ENCODE results near the gene GSE1.

GSE1 gene

DNA sequence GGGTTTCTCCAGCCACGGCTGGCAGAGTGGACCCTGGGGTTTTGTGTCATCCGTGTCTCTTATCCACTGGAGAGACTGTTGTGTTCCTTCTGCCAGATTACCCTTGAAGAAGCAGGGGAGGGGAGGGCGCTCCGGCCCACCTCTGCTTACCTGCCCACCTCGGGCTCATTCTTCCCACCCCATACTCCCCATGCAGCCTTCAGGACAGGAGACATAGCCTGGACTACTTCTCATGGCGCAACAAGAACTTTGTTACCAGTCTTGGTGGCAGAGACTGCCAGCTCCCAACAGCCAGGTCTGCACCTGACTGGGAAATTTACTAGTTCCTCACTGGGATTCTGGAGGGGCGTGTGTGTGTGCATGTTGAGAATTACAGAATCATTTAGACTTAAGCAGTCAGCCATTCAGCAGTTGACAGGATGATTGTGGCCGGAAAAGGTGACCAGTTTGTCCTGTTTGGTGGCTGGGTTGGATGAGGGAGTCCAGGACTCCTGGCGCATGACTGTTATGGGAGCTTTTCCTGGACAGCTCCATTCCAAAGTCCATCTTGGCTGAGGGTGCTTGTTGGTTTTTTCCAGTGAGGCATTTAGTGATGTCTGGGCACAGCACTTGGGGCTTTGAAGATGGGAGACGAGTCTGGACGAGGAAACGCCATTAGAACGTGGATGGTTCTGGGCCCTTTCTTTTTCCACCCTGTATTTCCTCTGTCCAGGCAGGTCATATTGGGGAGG, 8.7 kb downstream of the GSE1 start:
- no peak for DNase-seq

DNA sequence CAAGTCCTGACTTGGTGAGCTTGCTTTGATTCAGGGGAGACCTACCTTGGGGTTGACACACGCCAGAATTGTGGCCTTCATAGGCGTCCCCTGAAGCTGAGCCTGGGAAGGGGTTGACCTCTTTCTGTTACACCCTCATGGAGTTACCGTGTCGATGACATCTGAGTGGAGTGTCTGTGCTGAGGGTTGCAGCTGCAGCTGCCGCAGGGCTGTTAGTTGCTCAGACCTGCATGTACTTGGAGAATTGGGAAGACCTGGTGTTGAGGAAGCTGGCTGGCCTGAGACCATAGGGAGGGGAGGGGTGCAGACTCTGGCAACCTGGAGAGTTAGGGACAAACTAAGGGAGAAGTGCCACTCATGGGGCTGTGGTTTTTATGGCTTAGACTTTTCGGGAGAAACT, 9.6 kb downstream of the GSE1 start:
- DNase-seq: no peak

DNA sequence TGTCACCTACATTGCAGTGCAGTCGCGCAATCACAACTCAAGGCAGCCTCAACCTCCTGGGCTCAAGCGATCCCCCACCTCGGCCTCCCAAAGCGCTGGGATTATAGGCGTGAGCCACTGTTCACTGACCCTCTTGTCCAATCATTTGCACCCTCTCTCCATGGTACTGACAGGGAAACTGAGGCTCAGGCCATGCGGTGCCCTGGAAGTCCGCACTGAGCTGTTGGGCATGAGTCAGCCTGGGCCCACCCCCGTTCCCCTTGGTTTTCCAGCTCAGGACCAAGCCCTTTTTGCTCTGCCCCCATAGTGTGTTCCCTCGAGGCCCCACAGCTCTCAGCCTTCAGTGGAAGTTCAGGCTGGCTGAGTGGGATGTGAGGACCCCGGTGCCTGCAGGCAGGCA, 10.1 kb downstream of the GSE1 start:
- no peak for DNase-seq

DNA sequence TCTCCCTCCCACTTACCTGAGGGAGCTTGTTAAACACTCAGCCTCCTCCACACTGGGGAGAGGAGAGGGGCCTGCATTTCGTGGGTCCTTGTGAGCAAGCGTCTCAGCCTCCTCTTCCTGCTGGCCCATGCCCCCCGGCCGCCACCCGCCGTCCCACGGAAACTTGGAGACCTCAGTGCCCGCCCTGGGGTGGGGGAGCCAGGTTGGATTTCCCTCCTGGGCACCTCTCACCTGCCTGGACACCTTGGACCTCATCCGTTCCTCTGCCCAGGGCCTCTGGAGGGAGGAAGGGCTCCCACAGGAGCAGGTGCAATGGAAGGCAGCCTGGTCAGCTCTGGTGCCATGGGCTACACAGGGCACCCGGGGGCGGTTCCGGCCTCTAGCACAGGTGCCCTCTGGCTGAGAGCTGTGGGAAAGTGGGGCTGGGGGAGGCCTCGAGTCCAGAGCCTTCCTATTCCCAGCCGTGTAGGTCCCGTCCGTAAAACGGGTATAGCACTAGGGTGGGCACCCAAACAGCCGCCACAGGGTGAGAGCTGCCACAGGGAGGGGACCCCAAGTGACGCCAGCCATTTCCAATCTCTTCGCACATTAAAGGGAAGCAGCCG, 11.0 kb downstream of the GSE1 start:
- no peak for DNase-seq

DNA sequence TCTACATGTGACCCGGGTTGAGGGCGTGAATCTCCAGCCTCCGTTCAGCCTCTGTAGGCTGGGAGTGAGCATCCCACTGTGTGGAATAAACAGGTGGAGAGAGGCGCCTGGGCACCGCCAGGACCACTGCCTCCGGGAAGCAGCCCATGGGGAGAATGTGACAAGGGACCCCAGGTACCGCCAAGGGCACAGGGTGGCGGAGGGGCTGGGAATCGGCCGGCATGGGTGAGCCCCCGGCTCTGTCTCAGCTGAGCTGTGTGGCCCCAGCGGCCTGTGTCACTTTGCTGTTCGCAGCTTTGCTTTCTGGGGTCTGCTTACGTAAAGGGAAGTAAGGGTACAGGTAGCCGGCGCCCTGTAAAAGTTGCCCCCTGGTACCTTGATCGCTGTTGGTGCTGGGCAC, 11.5 kb downstream of the GSE1 start:
- no peak for DNase-seq

DNA sequence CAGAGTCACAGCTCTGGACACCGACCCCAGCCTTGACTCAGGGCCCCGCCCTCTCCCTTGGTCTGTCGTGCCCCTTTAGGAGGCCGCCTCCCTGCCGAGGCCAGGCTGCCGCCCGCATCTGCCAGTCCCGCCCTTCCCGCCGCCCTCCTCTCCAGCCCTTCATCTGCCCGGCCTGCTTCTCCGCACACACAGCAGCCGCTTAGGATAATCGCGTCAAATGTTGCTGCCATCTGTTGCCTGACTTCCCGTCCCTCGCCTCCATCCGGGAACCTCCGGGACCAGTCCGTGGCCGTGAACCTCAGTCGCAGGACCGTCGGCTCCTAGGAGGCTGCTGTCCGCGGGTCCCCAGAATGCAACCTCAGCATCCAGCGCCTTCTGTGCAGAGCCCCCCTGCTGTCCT, 11.9 kb downstream of the GSE1 start:
- DNase-seq: no peak

DNA sequence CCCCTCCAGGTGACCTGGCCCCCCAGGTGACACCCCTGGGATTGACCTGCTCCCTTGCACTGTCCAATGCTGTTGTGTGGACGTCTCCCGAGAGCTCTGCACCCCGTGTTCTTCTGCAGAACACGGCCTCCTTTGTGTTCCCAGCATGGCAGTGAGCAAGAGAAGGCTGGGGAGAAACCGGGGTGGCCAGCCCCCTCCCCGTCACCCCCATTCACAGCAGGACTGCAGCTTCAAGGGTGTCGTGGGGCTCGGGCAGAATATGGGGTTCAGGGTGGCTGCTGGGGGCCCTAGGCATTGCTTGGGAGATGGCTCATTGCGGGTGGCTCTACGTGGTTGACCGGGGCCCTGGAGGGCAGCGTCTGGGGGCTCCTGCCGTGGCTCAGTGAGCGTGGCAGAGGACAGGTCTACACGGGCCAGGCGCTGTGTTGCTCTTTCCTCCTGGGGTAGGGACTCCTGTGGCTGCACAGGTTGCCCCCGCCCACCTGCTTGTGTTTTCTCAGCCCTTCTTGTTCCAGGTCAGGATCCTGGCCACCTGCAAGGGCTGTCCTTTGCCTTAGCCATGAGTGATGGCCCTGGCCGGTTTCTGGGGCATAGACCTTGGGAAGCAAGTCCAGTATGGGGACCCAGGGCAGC, 12.5 kb downstream of the GSE1 start:
- no peak for DNase-seq

DNA sequence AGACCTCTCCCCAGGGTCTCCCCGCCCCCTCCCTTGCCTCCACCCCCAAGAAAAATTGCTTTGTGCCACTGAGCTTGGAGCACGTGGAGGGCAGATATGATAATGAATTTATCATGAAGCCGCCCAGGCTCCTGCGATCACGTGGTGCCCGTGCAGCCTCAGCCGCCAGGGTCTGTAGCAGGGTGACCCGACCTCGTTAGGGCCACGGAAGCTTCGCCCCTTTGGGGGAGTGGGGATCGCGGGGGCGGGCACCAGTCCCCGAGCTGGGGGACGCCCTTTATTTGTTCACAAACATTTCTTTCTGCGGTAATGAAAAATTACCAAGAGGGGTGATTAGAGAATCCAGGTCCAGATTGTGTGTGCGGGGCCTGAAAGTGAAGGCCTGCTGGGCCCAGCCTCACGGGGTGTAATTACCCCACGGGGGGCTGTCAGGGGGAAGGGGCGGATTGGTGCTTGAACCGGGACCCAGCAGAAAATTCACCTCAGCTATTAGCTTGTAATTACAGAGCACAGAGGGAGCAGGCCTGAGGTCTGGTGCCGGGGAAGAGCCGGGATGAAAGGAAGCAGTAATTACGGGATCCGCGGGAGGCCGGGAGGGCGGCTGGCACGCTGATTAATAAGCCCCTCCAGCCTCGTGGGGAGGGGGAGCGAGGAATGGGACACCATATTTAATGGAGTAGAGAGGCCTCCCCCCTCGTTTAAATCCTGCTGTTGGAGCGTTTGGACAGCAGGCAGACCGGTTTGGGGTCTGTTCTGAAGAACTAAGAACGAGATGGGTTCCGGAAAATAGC, 13.3 kb downstream of the GSE1 start:
- peak; percentile 48 for DNase-seq

DNA sequence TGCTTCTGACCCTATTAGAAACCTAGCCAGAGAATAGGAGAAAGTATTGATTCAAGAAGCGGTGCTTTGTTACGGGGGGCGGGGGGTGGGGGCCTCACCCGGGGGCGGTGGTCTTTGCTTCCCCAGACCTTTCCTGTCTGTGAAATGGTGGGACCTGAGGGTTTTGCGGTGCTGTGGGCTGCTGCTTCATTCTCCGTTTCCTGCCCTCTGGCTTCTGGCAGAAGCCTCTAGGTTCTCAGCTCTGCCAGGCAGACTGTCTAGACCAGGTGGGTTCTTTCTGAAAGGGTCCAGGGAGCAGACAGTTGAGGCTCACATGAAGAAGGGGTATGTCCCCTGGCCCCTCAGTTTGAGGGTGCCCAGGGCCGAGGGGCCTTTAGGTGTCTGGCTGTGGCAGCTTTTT, 14.0 kb downstream of the GSE1 start:
- DNase-seq: no peak

DNA sequence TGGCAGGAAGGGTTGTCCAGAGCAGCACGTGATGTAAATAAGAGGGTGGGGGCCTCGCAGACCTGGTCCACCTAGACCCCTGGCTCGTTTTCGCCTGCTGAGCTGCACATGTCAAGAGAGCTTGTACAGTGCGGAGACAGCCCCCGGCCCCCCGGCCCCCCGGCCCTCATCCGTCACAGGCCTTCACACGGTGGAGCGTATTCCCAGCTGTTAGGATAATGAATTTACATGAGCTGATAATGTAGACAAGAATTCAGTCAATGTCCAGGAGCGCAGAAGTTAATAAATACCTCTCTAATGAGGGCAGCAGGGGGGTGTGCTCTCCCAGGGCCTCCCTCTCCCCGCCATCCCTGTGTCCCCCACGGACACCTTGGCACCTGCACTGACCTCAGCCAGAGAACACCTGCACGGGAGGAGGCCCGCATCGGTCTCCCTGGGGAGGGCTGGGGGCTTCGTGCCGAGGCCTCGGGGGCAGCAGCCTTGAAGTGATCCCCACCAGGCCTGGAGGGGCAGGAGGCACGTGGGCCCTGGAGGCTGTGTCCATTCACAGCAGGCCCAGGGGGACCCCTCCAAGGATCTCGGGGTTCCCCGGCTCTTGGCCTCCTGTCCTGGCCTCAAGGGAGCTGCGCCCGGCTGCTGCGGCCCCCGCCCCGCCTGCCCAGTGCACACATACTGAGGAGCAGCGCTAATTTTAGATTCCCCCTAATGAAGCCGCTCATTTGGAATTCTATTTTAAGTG, 14.6 kb downstream of the GSE1 start:
- no peak for DNase-seq

DNA sequence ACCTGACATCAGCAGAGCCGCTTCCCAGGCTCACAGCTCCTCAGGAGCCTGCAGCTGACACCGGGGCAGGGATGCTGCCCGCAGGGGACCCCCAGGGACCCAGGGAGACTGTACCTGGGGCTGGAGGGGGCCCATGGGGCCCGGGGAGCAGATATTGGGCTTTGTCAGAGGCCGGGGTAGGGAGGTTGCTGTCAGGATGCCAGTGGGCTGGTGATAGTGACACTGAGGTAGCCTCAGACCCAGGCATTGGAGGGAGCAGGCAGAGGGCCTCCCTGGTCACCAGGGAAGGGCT, 15.1 kb downstream of the GSE1 start:
- no peak for DNase-seq

DNA sequence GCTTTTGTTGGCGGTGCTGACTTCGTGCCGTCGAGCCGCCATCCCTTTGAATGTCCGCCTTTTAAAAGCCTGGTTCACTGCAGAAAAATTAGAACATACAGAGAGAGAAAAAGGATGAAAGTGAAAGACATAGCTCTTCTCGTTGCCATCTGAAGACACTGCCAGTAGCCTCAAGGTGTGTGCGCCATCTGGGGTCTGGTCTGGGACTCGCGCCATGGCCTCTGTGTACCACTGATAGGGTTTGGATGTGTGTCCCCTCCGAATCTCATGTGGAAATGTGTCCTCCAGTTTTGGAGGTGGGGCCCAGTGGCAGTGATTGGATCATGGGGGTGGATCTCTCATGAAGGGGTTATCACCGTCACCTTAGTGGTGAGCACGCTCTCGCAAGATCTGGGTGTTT, 15.5 kb downstream of the GSE1 start:
- no peak for DNase-seq

DNA sequence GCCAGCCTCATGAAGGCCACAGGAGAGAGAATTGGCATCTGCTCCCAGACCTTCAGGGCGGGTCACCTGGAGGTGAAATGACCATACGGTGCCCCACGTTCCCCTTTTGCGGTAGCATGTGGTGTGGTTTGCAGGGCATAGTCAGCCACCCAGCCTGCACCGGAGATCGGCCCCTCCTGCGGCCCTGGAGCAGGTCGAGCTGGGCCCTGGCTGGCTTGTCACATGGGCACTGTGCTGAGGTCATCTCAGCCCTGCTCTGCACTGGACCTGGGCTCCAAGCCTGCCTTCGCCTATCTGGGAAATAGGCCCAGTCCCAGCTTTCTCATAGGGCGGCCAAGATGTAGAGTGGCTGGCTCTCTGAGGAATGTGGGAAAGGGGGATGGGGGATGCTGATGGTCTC, 16.2 kb downstream of the GSE1 start:
- no peak for DNase-seq

DNA sequence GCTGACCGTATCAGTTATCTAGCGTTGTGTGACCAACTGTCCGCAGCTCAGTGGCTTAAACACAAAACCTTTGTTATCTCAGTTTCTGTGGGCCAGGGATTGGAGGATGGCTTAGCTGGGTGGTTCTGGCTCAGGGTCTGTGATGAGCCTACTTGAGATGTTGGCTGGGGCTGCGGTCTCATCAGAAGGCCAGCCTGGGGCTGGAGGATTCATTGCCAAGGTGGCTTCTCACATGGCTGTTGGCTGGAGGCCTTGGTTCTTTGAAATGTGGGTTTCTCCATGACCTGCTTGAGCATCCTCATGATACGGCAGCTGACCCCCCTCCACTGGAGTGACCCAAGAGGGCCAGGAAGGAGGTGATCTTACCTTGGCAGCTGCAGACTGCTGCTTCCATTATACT, 16.7 kb downstream of the GSE1 start:
- DNase-seq: no peak

DNA sequence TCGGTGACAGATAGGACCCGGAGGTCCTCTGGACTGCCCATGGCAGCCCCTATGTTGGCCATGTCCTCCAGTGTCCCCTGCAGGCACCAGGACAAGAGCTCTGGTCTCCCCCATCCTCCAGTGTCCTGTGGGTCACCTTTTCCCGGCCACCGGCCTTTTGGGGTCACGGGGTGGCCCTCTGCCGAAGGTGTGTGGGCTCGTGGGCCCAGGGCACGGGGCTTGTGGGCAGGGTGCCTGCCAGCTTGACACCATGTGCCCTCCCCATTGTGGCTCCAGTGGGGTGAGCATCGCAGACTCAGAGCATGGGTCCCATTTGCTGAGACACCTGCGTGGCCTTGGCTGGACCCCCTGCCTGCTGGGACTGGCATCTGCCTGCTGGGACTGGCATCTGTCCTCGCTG, 18.1 kb downstream of the GSE1 start:
- DNase-seq: no peak

DNA sequence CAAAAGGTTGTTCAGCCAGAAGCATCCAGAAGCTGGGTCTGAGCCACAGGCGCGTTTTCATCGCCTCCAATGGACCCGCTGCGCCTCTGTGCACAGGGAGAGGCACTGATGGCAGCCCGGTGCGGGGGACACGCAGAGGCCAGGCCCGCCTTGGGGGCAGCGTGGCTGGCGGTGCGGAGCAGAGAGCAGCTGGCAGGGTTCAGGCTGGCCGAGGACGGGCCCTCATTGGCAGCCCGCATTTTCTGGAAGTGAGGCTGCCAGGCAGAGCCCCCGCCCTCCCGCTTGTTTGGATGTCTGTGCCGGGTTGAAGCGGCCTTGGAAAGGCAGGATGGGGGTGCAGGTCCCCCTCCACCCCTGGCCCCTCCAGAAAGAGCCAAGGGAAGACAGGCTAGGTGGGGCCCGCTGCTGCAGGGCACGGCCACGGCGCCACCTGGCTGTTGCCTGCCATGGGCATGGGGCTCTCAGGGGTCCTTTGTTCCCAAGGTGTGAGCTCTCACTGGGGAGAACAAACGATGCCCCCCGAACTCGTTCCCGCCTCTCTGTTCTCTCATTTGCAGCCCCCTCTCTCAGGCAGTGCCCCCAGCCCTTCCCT, 18.8 kb downstream of the GSE1 start:
- DNase-seq: no peak

DNA sequence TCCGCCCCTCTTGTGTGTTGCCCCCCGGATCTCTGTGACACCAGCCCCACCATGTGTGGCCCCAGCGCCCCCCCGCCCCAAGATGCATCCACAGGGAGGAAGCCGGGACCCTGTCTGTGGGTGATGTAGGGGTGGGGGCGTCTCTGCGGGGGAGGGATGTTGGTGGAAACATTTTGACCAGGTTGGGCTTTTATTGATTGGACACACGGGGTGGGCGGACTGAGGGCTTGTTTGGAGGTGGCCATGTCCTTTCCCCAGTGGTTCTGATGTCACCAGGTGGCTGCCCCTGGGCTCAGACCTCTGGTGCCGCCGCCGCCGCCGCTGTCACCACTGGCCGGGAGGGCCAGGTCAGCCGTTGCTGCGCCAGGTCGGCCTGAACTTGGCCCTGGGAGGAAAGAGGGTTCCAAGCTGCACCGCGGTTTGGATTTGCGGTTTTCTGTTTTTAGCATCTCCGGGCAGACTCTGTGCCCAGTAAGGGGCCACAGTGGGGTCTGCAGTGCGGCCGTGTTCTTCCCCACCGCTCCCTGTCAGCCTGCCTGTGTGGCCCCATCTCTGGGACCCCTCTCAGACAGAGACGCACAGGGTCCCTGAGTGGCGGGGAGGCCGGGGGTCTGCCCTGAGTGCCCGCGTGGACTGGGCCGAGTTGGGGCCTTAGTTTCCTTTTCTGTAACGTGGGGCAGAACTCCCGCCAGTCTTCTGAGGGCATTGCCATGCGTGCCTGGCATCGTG, 19.8 kb downstream of the GSE1 start:
- DNase-seq: no peak

DNA sequence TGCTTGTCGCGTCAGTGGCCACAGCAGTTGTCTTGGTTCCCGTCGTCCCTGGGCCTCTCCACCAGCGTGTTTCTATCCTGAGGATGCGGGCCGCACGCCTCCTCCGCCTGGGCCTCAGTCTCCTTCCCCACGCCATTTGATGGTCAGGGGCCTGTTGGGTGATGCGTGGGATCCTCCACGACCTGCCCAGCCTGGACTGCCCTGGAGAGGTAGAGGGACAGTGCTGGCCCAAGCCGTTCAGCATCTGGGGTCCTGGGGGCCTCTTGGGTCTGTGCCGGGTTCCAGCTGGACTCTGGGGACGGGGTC, 20.3 kb downstream of the GSE1 start:
- DNase-seq: no peak

DNA sequence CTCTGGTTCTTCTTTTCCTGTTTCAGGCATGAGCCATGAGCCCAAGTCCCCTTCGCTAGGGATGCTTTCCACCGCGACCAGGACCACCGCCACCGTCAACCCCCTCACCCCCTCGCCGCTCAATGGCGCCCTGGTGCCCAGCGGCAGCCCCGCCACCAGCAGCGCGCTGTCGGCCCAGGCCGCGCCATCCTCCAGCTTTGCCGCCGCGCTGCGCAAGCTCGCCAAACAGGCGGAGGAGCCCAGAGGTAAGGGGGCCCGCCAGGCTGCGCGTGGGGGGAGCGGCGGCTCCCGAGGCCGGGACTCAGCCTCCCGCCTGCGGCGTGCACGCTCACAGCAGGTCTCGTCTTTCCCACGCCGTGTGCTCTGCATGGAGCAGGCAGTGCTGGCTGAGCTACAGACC, 20.8 kb downstream of the GSE1 start:
- DNase-seq: no peak

DNA sequence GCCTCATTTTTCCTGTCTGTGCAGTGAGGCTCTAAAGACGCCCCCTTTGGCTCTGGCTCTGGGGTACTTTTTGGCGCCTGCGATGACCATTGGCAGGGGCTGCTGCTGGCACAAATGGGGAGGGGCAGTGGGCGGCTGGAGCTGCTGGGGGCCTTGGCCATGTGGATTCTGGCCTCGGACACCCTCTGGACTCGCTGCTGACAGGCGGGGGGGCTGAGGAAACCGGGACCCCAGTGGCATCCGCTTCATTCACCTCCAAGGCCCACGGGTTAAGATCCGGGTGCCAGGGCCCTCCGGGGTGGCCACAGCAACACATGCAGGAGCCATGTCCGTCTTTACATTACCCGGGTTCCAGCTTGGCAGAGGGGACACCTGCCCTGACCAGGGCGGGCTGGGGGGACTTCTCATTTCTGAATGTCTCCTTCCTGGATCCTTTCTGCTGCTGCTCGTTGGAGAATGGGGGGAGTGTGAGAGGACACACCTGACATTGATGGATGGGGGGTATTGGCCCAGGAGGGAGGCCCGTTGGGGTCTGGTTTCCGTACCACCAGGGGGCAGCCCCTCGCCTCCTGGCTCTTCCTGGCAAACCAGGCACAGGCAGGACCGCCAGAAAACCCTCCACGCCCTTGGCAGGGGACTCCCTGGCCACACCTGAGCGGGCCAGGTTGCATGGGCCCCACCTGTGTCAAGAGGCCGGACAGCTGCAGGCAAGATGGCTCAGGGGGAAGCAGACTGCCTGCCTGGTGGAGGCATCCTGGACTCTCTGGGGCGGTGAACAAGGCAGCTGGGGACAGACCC, 21.8 kb downstream of the GSE1 start:
- DNase-seq: no peak

DNA sequence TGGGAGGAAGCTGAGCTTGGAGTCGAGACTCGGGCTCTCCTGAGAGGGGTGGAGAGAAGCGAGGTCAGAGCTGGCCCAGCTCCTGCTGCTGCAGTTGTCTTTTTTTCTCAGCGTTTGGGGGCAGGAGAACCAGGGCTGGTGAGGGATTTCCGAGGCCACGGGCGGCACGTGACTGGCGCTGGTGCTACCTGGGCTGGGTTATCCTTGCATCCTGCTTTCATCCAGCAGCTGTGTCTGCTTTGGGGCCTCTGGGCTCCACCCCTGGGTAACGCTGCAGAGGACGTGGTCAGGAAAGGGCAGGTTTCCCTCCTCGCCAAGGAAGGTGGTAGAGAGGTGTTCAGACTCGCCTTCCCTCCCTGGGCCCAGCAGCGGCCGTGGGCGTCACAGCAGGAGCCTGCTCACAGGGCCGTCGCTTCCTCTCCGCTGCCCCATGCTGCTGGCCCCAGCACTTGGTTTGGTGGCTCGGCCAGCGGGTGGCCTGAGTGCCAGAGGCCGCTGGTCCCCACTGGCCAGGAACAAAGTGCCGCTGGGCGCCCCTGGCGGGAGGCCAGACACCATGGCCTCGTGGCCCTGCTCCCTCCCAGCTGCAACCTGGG, 22.5 kb downstream of the GSE1 start:
- DNase-seq: no peak
